ENCODE measurements around the gene PSMA5. TPM values are rescaled to one million over a fixed set of nuclear protein-coding genes. Genes with fewer than 3 reads are reported as not detected.
"Not testable (repeated sequence)": the region's sequence is repeated elsewhere in the genome, so short reads cannot be mapped to it uniquely, and the experiment has no call there.

PSMA5 gene
- total RNA-seq, 2 experiments from 2014 or later = 53.3 to 152 TPM

- Histone ChIP-seq H3K79me2 (ENCODE audit: insufficient read depth, low read depth, low read length) (peaks cover 64% of the 10 kb centered on the region; the same call in 1 of the 2 replicates), H3K4me1 (ENCODE audit: insufficient read depth, low read length, poor library complexity, severe bottlenecking) (peaks cover 45% of the 10 kb centered on the region), H3K36me3 (ENCODE audit: insufficient read depth, low read length) (peaks cover 18% of the 10 kb centered on the region), H3K9me2 (ENCODE audit: insufficient read depth, low read length) (no peaks in the 10 kb centered on the region), H3K4me2 (ENCODE audit: low read length) (no peak overlapping the region), H2AFZ (ENCODE audit: low read length) (no peak overlapping the region), H3K27ac (ENCODE audit: low read depth, low read length, poor library complexity, severe bottlenecking) (no peak overlapping the region), H3K4me3 (ENCODE audit: low read depth, low read length, poor library complexity, severe bottlenecking) (no peak overlapping the region), H3K9me3 (ENCODE audit: low read length) (peaks cover 7% of the 10 kb centered on the region; the same call in 1 of the 2 replicates), H4K20me1 (ENCODE audit: insufficient read depth, low read length) (no peaks in the 10 kb centered on the region)
- ChIA-PET POLR2A (interaction anchor here (0.6 to 2.5 kb wide), 5 partner anchors 11 to 101 kb away, joined by 3 to 15 read pairs (median 4); no protein-coding TSS in a partner anchor), CTCF (ENCODE audit: unreplicated experiment) (no interaction called here)
- intact Hi-C loops (cut with micrococcal nuclease; ENCODE audit: unreplicated experiment) = no loop called here
- TF ChIP-seq EZH2phosphoT487 (IDR thresholded peaks at IDR 0.05; ENCODE audit: borderline replicate concordance, low read depth, low read length) = no peak
- no peak for TF ChIP-seq CTCF (conservative IDR thresholded peaks at IDR 0.05; ENCODE audit: low read length)
- no peak for DNase-seq (ENCODE audit: low spot score)
- no TSS peak for BruUV-seq (replicated peaks)
Observed at GRCh38 chr1:109379422-109379821, 46.8 kb downstream of the PSMA5 start.

- intact Hi-C loops (cut with micrococcal nuclease; ENCODE audit: unreplicated experiment) = no loop called here
- no peak for TF ChIP-seq EZH2phosphoT487 (IDR thresholded peaks at IDR 0.05; ENCODE audit: borderline replicate concordance, low read depth, low read length)
- TF ChIP-seq CTCF (conservative IDR thresholded peaks at IDR 0.05; ENCODE audit: low read length) = no peak
- Histone ChIP-seq H4K20me1 (ENCODE audit: insufficient read depth, low read length) (no peaks in the 10 kb centered on the region), H3K27ac (ENCODE audit: low read depth, low read length, poor library complexity, severe bottlenecking) (no peak overlapping the region), H3K9me2 (ENCODE audit: insufficient read depth, low read length) (no peaks in the 10 kb centered on the region), H2AFZ (ENCODE audit: low read length) (no peak overlapping the region), H3K4me3 (ENCODE audit: low read depth, low read length, poor library complexity, severe bottlenecking) (no peak overlapping the region), H3K79me2 (ENCODE audit: insufficient read depth, low read depth, low read length) (peaks cover 62% of the 10 kb centered on the region; the same call in 1 of the 2 replicates), H3K36me3 (ENCODE audit: insufficient read depth, low read length) (peaks cover 7% of the 10 kb centered on the region), H3K4me2 (ENCODE audit: low read length) (no peak overlapping the region), H3K9me3 (ENCODE audit: low read length) (no peaks in the 10 kb centered on the region; the same call in 1 of the 2 replicates), H3K4me1 (ENCODE audit: insufficient read depth, low read length, poor library complexity, severe bottlenecking) (peaks cover 47% of the 10 kb centered on the region)
- no peak for DNase-seq (ENCODE audit: low spot score)
- CTCF ChIA-PET (ENCODE audit: unreplicated experiment) = no interaction called here
- no TSS peak for BruUV-seq (replicated peaks)
- POLR2A ChIA-PET = interaction anchor here (0.7 to 1.3 kb wide), 3 partner anchors 9 to 70 kb away, joined by 3 to 4 read pairs (median 3); no protein-coding TSS in a partner anchor
Observed at GRCh38 chr1:109377698-109378097, 48.5 kb downstream of the PSMA5 start.

- intact Hi-C loops (cut with micrococcal nuclease; ENCODE audit: unreplicated experiment); H3K4me3 ChIP-seq (ENCODE audit: low read depth, low read length, poor library complexity, severe bottlenecking); CTCF ChIA-PET (ENCODE audit: unreplicated experiment); H3K9me2 ChIP-seq (ENCODE audit: insufficient read depth, low read length); H3K9me3 ChIP-seq (ENCODE audit: low read length); H3K36me3 ChIP-seq (ENCODE audit: insufficient read depth, low read length); H4K20me1 ChIP-seq (ENCODE audit: insufficient read depth, low read length); H2AFZ ChIP-seq (ENCODE audit: low read length); BruUV-seq (replicated peaks); H3K4me2 ChIP-seq (ENCODE audit: low read length); DNase-seq (ENCODE audit: low spot score); H3K27ac ChIP-seq (ENCODE audit: low read depth, low read length, poor library complexity, severe bottlenecking): not testable (repeated sequence)
- POLR2A ChIA-PET = interaction anchor here (0.6 to 1.4 kb wide), 4 partner anchors 8 to 43 kb away, joined by 4 to 10 read pairs (median 4); no protein-coding TSS in a partner anchor
- Histone ChIP-seq H3K79me2 (ENCODE audit: insufficient read depth, low read depth, low read length) (peaks cover 39% of the 10 kb centered on the region; the same call in 1 of the 2 replicates), H3K4me1 (ENCODE audit: insufficient read depth, low read length, poor library complexity, severe bottlenecking) (peaks cover 45% of the 10 kb centered on the region)
Observed at GRCh38 chr1:109373696-109374095, 52.6 kb downstream of the PSMA5 start.

All from OCI-LY7 (cell line).